GM12872 (cell line): ENCODE data around the gene LPAR2.

Experiments
- TF ChIP-seq, protein P1 (sequence below): IDR thresholded peaks from 3 replicates; pipeline ENCODE4 v1.5.1; 2011; ENCODE audit warnings: low read depth, mild to moderate bottlenecking, low read length, moderate library complexity; ENCODE audit not compliant: insufficient read depth

Gene LPAR2

DNA sequence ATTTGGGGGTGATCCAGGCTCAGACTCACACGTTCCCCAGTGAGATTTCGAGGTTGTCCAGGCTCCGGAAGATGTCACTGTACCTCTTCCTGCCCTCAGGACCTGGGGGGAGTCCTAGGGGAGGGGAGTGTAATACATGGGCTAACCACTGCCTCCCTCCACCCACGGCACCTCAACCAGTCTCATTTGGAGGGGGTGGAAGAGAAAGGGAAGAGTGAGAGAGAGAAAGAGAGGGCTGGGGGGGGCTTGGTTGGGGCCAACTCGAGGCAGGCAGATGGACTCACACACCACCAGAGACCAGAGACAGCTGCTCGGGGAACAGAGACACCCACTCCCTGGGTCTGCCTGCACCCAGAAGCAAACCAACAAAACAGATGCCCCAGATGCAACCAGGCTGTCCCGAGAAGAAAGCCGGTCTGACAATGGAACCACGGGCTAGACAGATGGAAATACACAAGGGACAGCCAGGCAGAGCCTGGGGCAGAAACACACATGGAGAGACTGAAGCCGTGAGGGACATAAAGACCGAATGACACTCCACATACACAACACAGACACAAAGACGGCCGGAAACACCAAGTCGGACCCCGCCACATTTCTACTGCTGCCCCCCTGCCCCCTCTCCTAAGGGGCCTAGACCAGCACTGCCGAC, 14.6 kb upstream of the LPAR2 start:
- TF ChIP-seq, protein P1, sequence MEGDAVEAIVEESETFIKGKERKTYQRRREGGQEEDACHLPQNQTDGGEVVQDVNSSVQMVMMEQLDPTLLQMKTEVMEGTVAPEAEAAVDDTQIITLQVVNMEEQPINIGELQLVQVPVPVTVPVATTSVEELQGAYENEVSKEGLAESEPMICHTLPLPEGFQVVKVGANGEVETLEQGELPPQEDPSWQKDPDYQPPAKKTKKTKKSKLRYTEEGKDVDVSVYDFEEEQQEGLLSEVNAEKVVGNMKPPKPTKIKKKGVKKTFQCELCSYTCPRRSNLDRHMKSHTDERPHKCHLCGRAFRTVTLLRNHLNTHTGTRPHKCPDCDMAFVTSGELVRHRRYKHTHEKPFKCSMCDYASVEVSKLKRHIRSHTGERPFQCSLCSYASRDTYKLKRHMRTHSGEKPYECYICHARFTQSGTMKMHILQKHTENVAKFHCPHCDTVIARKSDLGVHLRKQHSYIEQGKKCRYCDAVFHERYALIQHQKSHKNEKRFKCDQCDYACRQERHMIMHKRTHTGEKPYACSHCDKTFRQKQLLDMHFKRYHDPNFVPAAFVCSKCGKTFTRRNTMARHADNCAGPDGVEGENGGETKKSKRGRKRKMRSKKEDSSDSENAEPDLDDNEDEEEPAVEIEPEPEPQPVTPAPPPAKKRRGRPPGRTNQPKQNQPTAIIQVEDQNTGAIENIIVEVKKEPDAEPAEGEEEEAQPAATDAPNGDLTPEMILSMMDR, result 0 out of 3 replicates have a peak, but pooled peaks have one; percentile 17

GRCh38 chr19:19637523-19638251, 9.7 kb upstream of the LPAR2 start:
- TF ChIP-seq, protein P1, result no peak

GRCh38 chr19:19637186-19637522, 9.1 kb upstream of the LPAR2 start:
- TF ChIP-seq, protein P1, result no peak

GRCh38 chr19:19636573-19637185, 8.7 kb upstream of the LPAR2 start:
- TF ChIP-seq, protein P1, result no peak

- TF ChIP-seq, protein P1, result no peak
Measured at GRCh38 chr19:19635313-19635702, 7.3 kb upstream of the LPAR2 start.

DNA sequence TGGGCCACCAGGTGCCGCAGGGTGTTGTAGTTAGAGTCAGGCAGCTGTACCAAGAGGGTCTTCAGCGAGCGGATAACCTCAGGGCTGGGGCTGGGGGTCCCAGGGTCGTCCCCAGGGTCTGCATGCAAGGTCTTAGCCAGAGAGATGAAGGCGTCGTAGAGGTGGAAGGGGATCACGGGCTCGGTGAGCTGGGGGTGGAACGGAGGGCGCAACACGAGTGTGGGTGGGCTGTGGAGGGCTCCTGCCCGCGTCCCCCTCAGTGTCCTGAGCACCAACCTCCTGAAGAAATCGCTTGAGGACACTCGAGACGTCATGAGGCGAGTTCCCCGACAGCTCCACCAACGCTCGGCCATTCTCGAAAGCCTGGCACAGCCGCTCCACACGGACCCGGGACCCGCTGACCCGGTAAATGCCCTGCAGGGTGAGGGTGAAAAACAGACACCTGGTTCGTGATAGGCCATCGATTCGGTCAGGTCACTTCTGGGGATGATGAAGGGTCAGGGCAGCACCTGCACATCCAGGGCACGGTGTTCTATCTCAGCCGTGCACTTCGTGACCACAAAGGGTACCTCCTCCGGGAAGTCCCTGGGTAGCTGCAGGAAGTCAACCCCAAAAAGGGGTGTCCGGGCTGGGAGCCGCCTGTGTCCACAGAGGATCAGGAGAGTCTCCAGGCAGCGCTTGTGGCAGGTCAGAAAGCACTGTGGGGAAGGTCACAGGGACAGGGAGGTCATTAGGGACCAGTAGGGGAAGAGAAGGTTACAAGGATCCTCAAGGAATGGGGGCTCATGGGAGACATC, 6.7 kb upstream of the LPAR2 start:
- TF ChIP-seq, protein P1, result no peak
